HCEC 1CT (cell line): Measurements from ENCODE around the gene ETNPPL.

ENCODE experiments used
- DNase-seq: peaks from one replicate; pipeline ENCODE4 v3.0.0-alpha.2; 2017

Gene ETNPPL

GRCh38 chr4:108693819-108694218, 69.0 kb downstream of the ETNPPL start:
- DNase-seq, result no peak

DNA sequence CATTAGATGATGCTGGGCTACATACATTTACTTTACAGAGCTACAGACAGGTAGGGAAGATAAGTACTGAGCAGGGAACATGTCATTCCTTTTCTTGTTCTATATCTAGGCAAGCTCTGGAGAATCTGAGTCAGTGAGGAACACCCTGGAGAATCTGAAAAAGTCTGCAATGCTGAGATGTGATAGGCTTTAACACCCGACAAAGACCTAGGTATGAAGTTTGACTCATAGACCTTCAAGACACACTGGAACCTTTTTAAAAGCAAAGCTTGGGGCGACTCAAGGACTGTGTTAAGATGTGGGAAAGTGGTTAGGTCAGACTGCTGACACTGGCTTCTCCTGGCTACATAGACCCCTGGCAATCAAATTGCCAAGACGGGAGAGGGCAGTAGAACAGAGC, 69.6 kb downstream of the ETNPPL start:
- no peak for DNase-seq
